CD4-positive, alpha-beta T cell (primary cell): ENCODE results near the gene BTAF1. TPM values are rescaled to one million over a fixed set of nuclear protein-coding genes. Genes with fewer than 3 reads are reported as not detected.

Source experiments
- ATAC-seq: fragments of 200-7000 bp; cut with Tn5 transposase; one replicate; pipeline ENCODE4 v1.10.0; 2022; ENCODE audit warnings: mild to moderate bottlenecking; ENCODE audit not compliant: poor library complexity
- CTCF ChIA-PET: fragments of 350-600 bp; sonication (Branson Sonifier 250); formaldehyde crosslinking; loops from one replicate; lab custom pipeline; 2021; ENCODE audit warnings: antibody characterized with exemption, inconsistent platforms; lab: Charles Lee
- POLR2A ChIA-PET: fragments of 350-600 bp; sonication (Branson Sonifier 250); formaldehyde crosslinking; loops from one replicate; lab custom pipeline; 2021; ENCODE audit warnings: antibody characterized with exemption, inconsistent platforms; lab: Charles Lee
- DNase-seq, 14 experiments: peaks; one replicate each; pipeline ENCODE4 v3.0.0-alpha.2; 2013 to 2020; ENCODE audit warnings: mixed read lengths in 2 of 14
- H3K27ac ChIP-seq, 2 donors: one replicate each; pipeline versions ENCODE4 v1.5.1 to v1.7.0; 2013; ENCODE audit warnings: low read length in 2 of 2, low read depth in 1 of 2, mild to moderate bottlenecking in 1 of 2
- H3K27me3 ChIP-seq, 2 experiments: 1 replicate in 1 of 2; 2 replicates in 1 of 2; pipeline versions ENCODE4 v1.6.1 to v1.7.0; 2013; ENCODE audit warnings: low read length in 2 of 2, control low read depth in 1 of 2, mild to moderate bottlenecking in 1 of 2, moderate library complexity in 1 of 2; ENCODE audit not compliant: insufficient read depth in 2 of 2, control insufficient read depth in 1 of 2
- H3K36me3 ChIP-seq: one replicate; pipeline ENCODE4 v1.6.1; 2013; ENCODE audit warnings: low read length, control low read depth; ENCODE audit not compliant: insufficient read depth
- H3K4me1 ChIP-seq: one replicate; pipeline ENCODE4 v1.6.1; 2013; ENCODE audit warnings: low read length, control low read depth; ENCODE audit not compliant: insufficient read depth
- H3K4me3 ChIP-seq: one replicate; pipeline ENCODE4 v1.5.1; 2013; ENCODE audit warnings: mild to moderate bottlenecking, low read length, moderate library complexity
- H3K9me3 ChIP-seq, 2 experiments: 1 replicate in 1 of 2; 2 replicates in 1 of 2; pipeline versions ENCODE4 v1.6.1 to v1.7.0; 2013; ENCODE audit warnings: low read length in 2 of 2, mild to moderate bottlenecking in 2 of 2, control low read depth in 1 of 2, moderate library complexity in 1 of 2; ENCODE audit not compliant: control insufficient read depth in 1 of 2, insufficient read depth in 1 of 2
- H3K27ac Mint-ChIP-seq: one replicate; pipeline ENCODE4 v1.8.0; 2020; ENCODE audit warnings: mixed read lengths
- H3K27me3 Mint-ChIP-seq: one replicate; pipeline ENCODE4 v1.8.0; 2021; ENCODE audit warnings: mixed read lengths
- H3K36me3 Mint-ChIP-seq: one replicate; pipeline ENCODE4 v1.8.0; 2021; ENCODE audit warnings: low read depth, mixed read lengths
- H3K4me1 Mint-ChIP-seq: one replicate; pipeline ENCODE4 v1.8.0; 2021; ENCODE audit warnings: low read depth, mixed read lengths
- H3K4me3 Mint-ChIP-seq: one replicate; pipeline ENCODE4 v1.8.0; 2020; ENCODE audit warnings: mild to moderate bottlenecking, mixed read lengths
- H3K9me3 Mint-ChIP-seq: one replicate; pipeline ENCODE4 v1.8.0; 2020; ENCODE audit warnings: mixed read lengths
- CTCF ChIP-seq: fragments of 200-600 bp; IDR thresholded peaks from one replicate; pipeline ENCODE4 v1.8.0; 2022; ENCODE audit warnings: antibody characterized with exemption, mild to moderate bottlenecking
- intact Hi-C, 2 experiments: fragments of 100-400 bp; cut with DNase I in 1 of 2; cut with micrococcal nuclease in 1 of 2; formaldehyde crosslinking; loops; one replicate each; pipeline versions ENCODE4 v1.15.1 to v1.9.0; 2023 to 2025; cut with DNase I, micrococcal nuclease
- total RNA-seq, 174 experiments: library from RNA in 2 of 174; stranded (reverse) in 2 of 174; gene quantifications; one replicate each; pipeline ENCODE4 v1.2.3 and lab custom pipeline; 2021 to 2026

Gene BTAF1
- total RNA-seq, 2 experiments from 2014 or later = 80.8 to 85.8 TPM

- H3K36me3 Mint-ChIP-seq = peaks cover 81% of the 10 kb centered on the region
- intact Hi-C loops = no loop called here
Measured at GRCh38 chr10:91992031-91992430, 68.5 kb downstream of the BTAF1 start.

GRCh38 chr10:91996266-91996665 is 72.7 kb downstream of the BTAF1 start:
- no peaks in the 10 kb centered on the region for H3K4me1 Mint-ChIP-seq
- intact Hi-C loops = no loop called here
- peaks cover 37% of the 10 kb centered on the region for H3K36me3 ChIP-seq

More at GRCh38 chr10:91992031-91992430, 68.5 kb downstream of the BTAF1 start:
- DNase-seq (no peak), ATAC-seq (no peak)
- Histone ChIP-seq H3K36me3 (peaks cover 48% of the 10 kb centered on the region), H3K27ac (no peak overlapping the region), H3K9me3 (no peaks in the 10 kb centered on the region), H3K4me3 (no peak overlapping the region), H3K4me1 (no peaks in the 10 kb centered on the region), H3K27me3 (no peaks in the 10 kb centered on the region)
- Mint-ChIP-seq H3K9me3 (no peaks in the 10 kb centered on the region), H3K4me3 (no peak overlapping the region), H3K27me3 (no peaks in the 10 kb centered on the region), H3K27ac (no peak overlapping the region), H3K4me1 (no peaks in the 10 kb centered on the region)
- CTCF ChIA-PET = no interaction called here
- POLR2A ChIA-PET = no interaction called here
- no peak for TF ChIP-seq CTCF

GRCh38 chr10:92001581-92001980 is 78.0 kb downstream of the BTAF1 start:
- H3K36me3 Mint-ChIP-seq = peaks cover 93% of the 10 kb centered on the region
- H3K4me3 Mint-ChIP-seq = no peak overlapping the region
- no peak overlapping the region for H3K27ac Mint-ChIP-seq
- Histone ChIP-seq H3K27ac (no peak overlapping the region), H3K36me3 (peaks cover 26% of the 10 kb centered on the region), H3K27me3 (no peaks in the 10 kb centered on the region), H3K4me3 (no peak overlapping the region), H3K9me3 (no peaks in the 10 kb centered on the region), H3K4me1 (no peaks in the 10 kb centered on the region)
- DNase-seq (no peak), ATAC-seq (no peak)
- TF ChIP-seq CTCF = no peak
- no peaks in the 10 kb centered on the region for H3K27me3 Mint-ChIP-seq
- ChIA-PET CTCF (no interaction called here), POLR2A (no interaction called here)
- H3K9me3 Mint-ChIP-seq = peaks cover 5% of the 10 kb centered on the region
- H3K4me1 Mint-ChIP-seq = no peaks in the 10 kb centered on the region
- intact Hi-C loops = no loop called here

More at GRCh38 chr10:91996266-91996665, 72.7 kb downstream of the BTAF1 start:
- TF ChIP-seq CTCF = no peak
- CTCF ChIA-PET = no interaction called here
- Mint-ChIP-seq H3K27me3 (no peaks in the 10 kb centered on the region), H3K9me3 (no peaks in the 10 kb centered on the region), H3K36me3 (peaks cover 91% of the 10 kb centered on the region), H3K27ac (no peak overlapping the region), H3K4me3 (no peak overlapping the region)
- ATAC-seq (no peak), DNase-seq (no peak)
- H3K4me1 ChIP-seq = no peaks in the 10 kb centered on the region
- no peaks in the 10 kb centered on the region for H3K27me3 ChIP-seq
- no peak overlapping the region for H3K4me3 ChIP-seq
- POLR2A ChIA-PET = no interaction called here
- H3K27ac ChIP-seq = no peak overlapping the region
- no peaks in the 10 kb centered on the region for H3K9me3 ChIP-seq
